ENCODE results near the gene ALDH5A1. TPM values are rescaled to one million over a fixed set of nuclear protein-coding genes. Genes with fewer than 3 reads are reported as not detected.

ALDH5A1 gene
- total RNA-seq, 1 experiment from 2014 or later: 19.1 TPM

DNA sequence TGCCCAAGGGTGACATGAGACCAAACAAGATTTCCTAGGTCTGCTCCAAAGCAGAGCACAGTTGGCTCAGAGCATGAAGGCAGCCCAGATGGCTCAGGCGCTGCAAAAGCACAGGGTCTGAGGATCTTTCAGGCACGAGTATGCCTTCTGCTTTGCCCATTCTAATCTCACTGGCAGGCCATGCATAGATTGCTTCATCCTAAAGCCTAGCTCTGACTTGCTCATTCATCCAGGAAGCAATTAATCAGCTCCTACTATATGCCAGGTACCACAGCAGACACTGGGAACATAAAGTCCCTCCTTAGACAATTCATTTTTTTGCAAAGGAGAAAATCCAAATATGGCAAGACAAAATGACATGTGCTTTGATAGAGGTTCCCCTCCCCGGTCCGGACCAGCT, 36.6 kb upstream of the ALDH5A1 start:
- Histone ChIP-seq H3K4me3 (no peak overlapping the region), H3K79me2 (ENCODE audit: low read depth) (no peaks in the 10 kb centered on the region), H3K4me1 (replicated peaks; ENCODE audit: insufficient read depth) (peaks cover 11% of the 10 kb centered on the region), H3K9me3 (ENCODE audit: insufficient read depth, low read depth) (no peaks in the 10 kb centered on the region), H3K36me3 (ENCODE audit: low read depth) (no peaks in the 10 kb centered on the region), H3K27ac (no peak overlapping the region), H3F3A (ENCODE audit: insufficient read depth, low read depth) (no peaks in the 10 kb centered on the region), H2AFZ (no peak overlapping the region), H3K4me2 (no peak overlapping the region), H3K27me3 (ENCODE audit: insufficient read depth, low read depth) (no peaks in the 10 kb centered on the region), H3K9me2 (ENCODE audit: insufficient read depth) (no peaks in the 10 kb centered on the region), H4K20me1 (ENCODE audit: insufficient read depth) (no peaks in the 10 kb centered on the region)
- ChIA-PET CTCF (no interaction called here), POLR2A (ENCODE audit: unreplicated experiment) (no interaction called here)
- intact Hi-C loops (cut with micrococcal nuclease; ENCODE audit: unreplicated experiment): no loop called here
- TF ChIP-seq, protein P1, sequence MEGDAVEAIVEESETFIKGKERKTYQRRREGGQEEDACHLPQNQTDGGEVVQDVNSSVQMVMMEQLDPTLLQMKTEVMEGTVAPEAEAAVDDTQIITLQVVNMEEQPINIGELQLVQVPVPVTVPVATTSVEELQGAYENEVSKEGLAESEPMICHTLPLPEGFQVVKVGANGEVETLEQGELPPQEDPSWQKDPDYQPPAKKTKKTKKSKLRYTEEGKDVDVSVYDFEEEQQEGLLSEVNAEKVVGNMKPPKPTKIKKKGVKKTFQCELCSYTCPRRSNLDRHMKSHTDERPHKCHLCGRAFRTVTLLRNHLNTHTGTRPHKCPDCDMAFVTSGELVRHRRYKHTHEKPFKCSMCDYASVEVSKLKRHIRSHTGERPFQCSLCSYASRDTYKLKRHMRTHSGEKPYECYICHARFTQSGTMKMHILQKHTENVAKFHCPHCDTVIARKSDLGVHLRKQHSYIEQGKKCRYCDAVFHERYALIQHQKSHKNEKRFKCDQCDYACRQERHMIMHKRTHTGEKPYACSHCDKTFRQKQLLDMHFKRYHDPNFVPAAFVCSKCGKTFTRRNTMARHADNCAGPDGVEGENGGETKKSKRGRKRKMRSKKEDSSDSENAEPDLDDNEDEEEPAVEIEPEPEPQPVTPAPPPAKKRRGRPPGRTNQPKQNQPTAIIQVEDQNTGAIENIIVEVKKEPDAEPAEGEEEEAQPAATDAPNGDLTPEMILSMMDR (conservative IDR thresholded peaks at IDR 0.05): no peak
- no peak for TF ChIP-seq EZH2 (IDR thresholded peaks at IDR 0.05; ENCODE audit: low read depth)
- no peak for DNase-seq
- BruUV-seq (replicated peaks): no TSS peak

DNA sequence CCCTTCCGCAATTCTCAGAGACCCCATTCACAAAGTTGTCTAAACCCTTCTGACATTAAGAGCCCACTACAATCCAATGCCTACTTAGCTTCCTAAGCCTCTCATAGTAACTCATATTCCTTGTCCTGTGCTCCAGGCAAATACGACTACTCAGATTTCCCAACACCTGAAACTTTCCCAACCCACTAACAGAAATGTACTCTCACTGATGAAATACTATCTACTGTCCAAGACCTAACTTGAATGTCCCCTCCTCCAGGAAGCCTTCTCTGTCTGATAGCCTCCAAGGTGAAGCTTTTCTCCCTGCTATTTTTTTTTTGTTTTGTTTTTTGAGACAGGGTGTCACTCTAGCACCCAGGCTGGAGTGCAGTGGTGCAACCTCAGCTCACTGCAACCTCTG, 35.8 kb upstream of the ALDH5A1 start:
- Histone ChIP-seq H3K36me3 (ENCODE audit: low read depth) (no peaks in the 10 kb centered on the region), H3K4me1 (replicated peaks; ENCODE audit: insufficient read depth) (peaks cover 11% of the 10 kb centered on the region), H3K79me2 (ENCODE audit: low read depth) (no peaks in the 10 kb centered on the region), H3K9me3 (ENCODE audit: insufficient read depth, low read depth) (no peaks in the 10 kb centered on the region), H3K4me2 (no peak overlapping the region), H3K9me2 (ENCODE audit: insufficient read depth) (no peaks in the 10 kb centered on the region), H3K4me3 (no peak overlapping the region), H3K27me3 (ENCODE audit: insufficient read depth, low read depth) (no peaks in the 10 kb centered on the region), H3F3A (ENCODE audit: insufficient read depth, low read depth) (no peaks in the 10 kb centered on the region), H2AFZ (no peak overlapping the region), H4K20me1 (ENCODE audit: insufficient read depth) (no peaks in the 10 kb centered on the region), H3K27ac (no peak overlapping the region)
- TF ChIP-seq EZH2 (IDR thresholded peaks at IDR 0.05; ENCODE audit: low read depth): no peak
- TF ChIP-seq, protein P1 (conservative IDR thresholded peaks at IDR 0.05): no peak
- POLR2A ChIA-PET (ENCODE audit: unreplicated experiment): no interaction called here
- no TSS peak for BruUV-seq (replicated peaks)
- intact Hi-C loops (cut with micrococcal nuclease; ENCODE audit: unreplicated experiment): no loop called here
- DNase-seq: peak in 1 of 2 experiments; percentile 43
- CTCF ChIA-PET: no interaction called here

DNA sequence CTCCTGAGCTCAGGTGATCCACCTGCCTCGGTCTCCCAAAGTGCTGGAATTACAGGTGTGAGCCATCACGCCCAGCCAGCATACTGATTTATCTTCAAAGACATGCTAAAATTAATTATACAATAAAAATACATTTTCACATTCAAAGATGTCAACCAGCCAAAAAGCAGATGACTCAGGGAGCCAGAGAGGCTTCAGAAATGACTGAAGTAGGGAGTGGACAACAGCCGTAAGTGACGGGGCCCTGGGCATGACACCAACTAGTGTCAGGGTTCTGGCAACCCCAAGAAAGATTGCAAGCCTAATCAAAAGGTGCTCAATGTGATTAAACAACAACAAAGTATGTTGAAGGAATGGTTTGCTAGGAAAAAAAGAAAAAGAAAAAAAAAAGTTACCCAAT, 33.8 kb upstream of the ALDH5A1 start:
- no TSS peak for BruUV-seq (replicated peaks)

More for the DNA sequence above, 33.8 kb upstream of the ALDH5A1 start:
- H3K27ac ChIP-seq: no peak overlapping the region
- intact Hi-C loops (cut with micrococcal nuclease; ENCODE audit: unreplicated experiment): no loop called here
- H3K9me3 ChIP-seq (ENCODE audit: insufficient read depth, low read depth): no peaks in the 10 kb centered on the region
- H3K79me2 ChIP-seq (ENCODE audit: low read depth): no peaks in the 10 kb centered on the region
- no peak overlapping the region for H2AFZ ChIP-seq
- no peak overlapping the region for H3K4me3 ChIP-seq
- no peak for DNase-seq
- H3K4me2 ChIP-seq: no peak overlapping the region
- no peaks in the 10 kb centered on the region for H4K20me1 ChIP-seq (ENCODE audit: insufficient read depth)
- TF ChIP-seq, protein P1 (conservative IDR thresholded peaks at IDR 0.05): no peak
- TF ChIP-seq EZH2 (IDR thresholded peaks at IDR 0.05; ENCODE audit: low read depth): no peak
- no peaks in the 10 kb centered on the region for H3F3A ChIP-seq (ENCODE audit: insufficient read depth, low read depth)
- no peaks in the 10 kb centered on the region for H3K9me2 ChIP-seq (ENCODE audit: insufficient read depth)
- peaks cover 11% of the 10 kb centered on the region for H3K4me1 ChIP-seq (replicated peaks; ENCODE audit: insufficient read depth)
- H3K27me3 ChIP-seq (ENCODE audit: insufficient read depth, low read depth): no peaks in the 10 kb centered on the region
- no peaks in the 10 kb centered on the region for H3K36me3 ChIP-seq (ENCODE audit: low read depth)
- CTCF ChIA-PET: interaction anchor here (0.6 kb wide), 1 partner anchor 308 kb away, joined by 9 read pairs; no protein-coding TSS in a partner anchor
- POLR2A ChIA-PET (ENCODE audit: unreplicated experiment): no interaction called here
